Measurements from ENCODE around the gene UBAC2. TPM values are rescaled to one million over a fixed set of nuclear protein-coding genes. Genes with fewer than 3 reads are reported as not detected.
"Not testable (repeated sequence)": the region's sequence is repeated elsewhere in the genome, so short reads cannot be mapped to it uniquely, and the experiment has no call there.

UBAC2 gene
- total RNA-seq, 1 experiment from 2014 or later = 96.0 TPM

GRCh38 chr13:99391781-99392469 lies 191.3 kb downstream of the UBAC2 start:
- DNase-seq (ENCODE audit: low spot score) = no peak
- in situ Hi-C loops (cut with HindIII; ENCODE audit: low sequenced_read_pairs) = no loop called here

GRCh38 chr13:99392470-99393135 lies 191.9 kb downstream of the UBAC2 start:
- DNase-seq (ENCODE audit: low spot score) = no peak
- in situ Hi-C loops (cut with HindIII; ENCODE audit: low sequenced_read_pairs) = no loop called here

- DNase-seq (ENCODE audit: low spot score); in situ Hi-C loops (cut with HindIII; ENCODE audit: low sequenced_read_pairs): not testable (repeated sequence)
Observed at GRCh38 chr13:99393391-99393790, 192.7 kb downstream of the UBAC2 start.

- DNase-seq (ENCODE audit: low spot score) = no peak
- in situ Hi-C loops (cut with HindIII; ENCODE audit: low sequenced_read_pairs) = no loop called here
Observed at GRCh38 chr13:99393791-99394735, 193.4 kb downstream of the UBAC2 start.

- in situ Hi-C loops (cut with HindIII; ENCODE audit: low sequenced_read_pairs) = no loop called here
- DNase-seq (ENCODE audit: low spot score) = no peak
Observed at GRCh38 chr13:99395436-99395835, 194.8 kb downstream of the UBAC2 start.

- in situ Hi-C loops (cut with HindIII; ENCODE audit: low sequenced_read_pairs) = no loop called here
- DNase-seq (ENCODE audit: low spot score) = no peak
Observed at GRCh38 chr13:99396446-99396845, 195.8 kb downstream of the UBAC2 start.

- DNase-seq (ENCODE audit: low spot score) = no peak
- in situ Hi-C loops (cut with HindIII; ENCODE audit: low sequenced_read_pairs) = no loop called here
Observed at GRCh38 chr13:99398071-99398470, 197.4 kb downstream of the UBAC2 start.

GRCh38 chr13:99398916-99399622 lies 198.4 kb downstream of the UBAC2 start:
- in situ Hi-C loops (cut with HindIII; ENCODE audit: low sequenced_read_pairs) = no loop called here
- no peak for DNase-seq (ENCODE audit: low spot score)

GRCh38 chr13:99399623-99399974 lies 198.9 kb downstream of the UBAC2 start:
- in situ Hi-C loops (cut with HindIII; ENCODE audit: low sequenced_read_pairs) = no loop called here
- no peak for DNase-seq (ENCODE audit: low spot score)

GRCh38 chr13:99403458-99403971 lies 202.9 kb downstream of the UBAC2 start:
- DNase-seq (ENCODE audit: low spot score) = no peak
- in situ Hi-C loops (cut with HindIII; ENCODE audit: low sequenced_read_pairs) = no loop called here

GRCh38 chr13:99404005-99404755 lies 203.5 kb downstream of the UBAC2 start:
- in situ Hi-C loops (cut with HindIII; ENCODE audit: low sequenced_read_pairs) = no loop called here
- DNase-seq (ENCODE audit: low spot score) = no peak

GRCh38 chr13:99405966-99406365 lies 205.3 kb downstream of the UBAC2 start:
- in situ Hi-C loops (cut with HindIII; ENCODE audit: low sequenced_read_pairs) = no loop called here

GRCh38 chr13:99406799-99407201 lies 206.1 kb downstream of the UBAC2 start:
- in situ Hi-C loops (cut with HindIII; ENCODE audit: low sequenced_read_pairs) = no loop called here
- DNase-seq (ENCODE audit: low spot score) = no peak

More at GRCh38 chr13:99405966-99406365, 205.3 kb downstream of the UBAC2 start:
- no peak for DNase-seq (ENCODE audit: low spot score)

- DNase-seq (ENCODE audit: low spot score) = no peak
- in situ Hi-C loops (cut with HindIII; ENCODE audit: low sequenced_read_pairs) = no loop called here
Observed at GRCh38 chr13:99407906-99408702, 207.4 kb downstream of the UBAC2 start.

GRCh38 chr13:99408703-99409000 lies 208.0 kb downstream of the UBAC2 start:
- no peak for DNase-seq (ENCODE audit: low spot score)
- in situ Hi-C loops (cut with HindIII; ENCODE audit: low sequenced_read_pairs) = no loop called here

- DNase-seq (ENCODE audit: low spot score); in situ Hi-C loops (cut with HindIII; ENCODE audit: low sequenced_read_pairs): not testable (repeated sequence)
Observed at GRCh38 chr13:99409461-99410083, 208.9 kb downstream of the UBAC2 start.

Data from G401 (cell line).